GM10248 (cell line): ENCODE results near the gene ZNF175.

Source experiments
- CTCF ChIA-PET: fragments of 300-600 bp; sonication (Branson Sonifier 250); formaldehyde crosslinking; extraction: SDS; loops from one replicate; lab custom pipeline; 2021; ENCODE audit warnings: antibody characterized with exemption; lab: Yijun Ruan, JAX
- POLR2A ChIA-PET: fragments of 350-650 bp; sonication (Branson Sonifier 250); formaldehyde crosslinking; extraction: SDS; loops from one replicate; lab custom pipeline; 2020; ENCODE audit warnings: antibody characterized with exemption; lab: Yijun Ruan, JAX
- DNase-seq: peaks from one replicate; pipeline ENCODE4 v3.0.0; 2012; ENCODE audit errors: extremely low spot score
- TF ChIP-seq, protein P1 (sequence below): IDR thresholded peaks from 2 replicates; pipeline ENCODE4 v1.5.1; 2012; ENCODE audit warnings: mild to moderate bottlenecking, low read depth; ENCODE audit errors: extremely low read depth, missing control alignments, control extremely low read depth

Gene ZNF175

GRCh38 chr19:51590441-51590840 is 19.4 kb downstream of the ZNF175 start:
- DNase-seq = no peak
- CTCF ChIA-PET = interaction anchor here (1.1 kb wide), 1 partner anchor 12 kb away, joined by 3 read pairs; no protein-coding TSS in a partner anchor
- TF ChIP-seq, protein P1, sequence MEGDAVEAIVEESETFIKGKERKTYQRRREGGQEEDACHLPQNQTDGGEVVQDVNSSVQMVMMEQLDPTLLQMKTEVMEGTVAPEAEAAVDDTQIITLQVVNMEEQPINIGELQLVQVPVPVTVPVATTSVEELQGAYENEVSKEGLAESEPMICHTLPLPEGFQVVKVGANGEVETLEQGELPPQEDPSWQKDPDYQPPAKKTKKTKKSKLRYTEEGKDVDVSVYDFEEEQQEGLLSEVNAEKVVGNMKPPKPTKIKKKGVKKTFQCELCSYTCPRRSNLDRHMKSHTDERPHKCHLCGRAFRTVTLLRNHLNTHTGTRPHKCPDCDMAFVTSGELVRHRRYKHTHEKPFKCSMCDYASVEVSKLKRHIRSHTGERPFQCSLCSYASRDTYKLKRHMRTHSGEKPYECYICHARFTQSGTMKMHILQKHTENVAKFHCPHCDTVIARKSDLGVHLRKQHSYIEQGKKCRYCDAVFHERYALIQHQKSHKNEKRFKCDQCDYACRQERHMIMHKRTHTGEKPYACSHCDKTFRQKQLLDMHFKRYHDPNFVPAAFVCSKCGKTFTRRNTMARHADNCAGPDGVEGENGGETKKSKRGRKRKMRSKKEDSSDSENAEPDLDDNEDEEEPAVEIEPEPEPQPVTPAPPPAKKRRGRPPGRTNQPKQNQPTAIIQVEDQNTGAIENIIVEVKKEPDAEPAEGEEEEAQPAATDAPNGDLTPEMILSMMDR = no peak
- POLR2A ChIA-PET = no interaction called here

DNA sequence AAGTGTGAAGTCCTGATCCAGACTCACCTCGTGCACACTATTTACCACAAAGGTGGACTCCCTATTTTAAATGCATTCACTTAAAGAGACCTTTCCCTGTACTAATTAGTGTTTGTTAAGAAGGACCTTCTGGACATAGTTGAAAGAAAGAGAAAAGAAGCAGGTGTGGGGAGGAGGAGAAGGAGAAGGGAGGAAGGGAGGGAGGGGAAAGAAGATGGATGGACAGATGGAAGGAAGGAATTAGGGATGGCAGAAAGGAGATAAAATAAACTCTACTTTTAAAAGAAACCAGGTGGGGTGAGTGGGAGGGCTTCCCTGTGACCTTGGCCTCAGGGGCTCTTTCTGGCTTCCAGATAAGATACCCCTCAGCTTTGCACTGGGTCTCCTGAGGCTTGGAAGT is 21.4 kb downstream of the ZNF175 start:
- CTCF ChIA-PET = no interaction called here
- POLR2A ChIA-PET = no interaction called here
- TF ChIP-seq, protein P1 = no peak
- DNase-seq = no peak

GRCh38 chr19:51593138-51593890 is 22.2 kb downstream of the ZNF175 start:
- TF ChIP-seq, protein P1 = no peak
- ChIA-PET CTCF (interaction anchor here (1.1 kb wide), 1 partner anchor 28 kb away, joined by 3 read pairs; no protein-coding TSS in a partner anchor), POLR2A (no interaction called here)
- no peak for DNase-seq

DNA sequence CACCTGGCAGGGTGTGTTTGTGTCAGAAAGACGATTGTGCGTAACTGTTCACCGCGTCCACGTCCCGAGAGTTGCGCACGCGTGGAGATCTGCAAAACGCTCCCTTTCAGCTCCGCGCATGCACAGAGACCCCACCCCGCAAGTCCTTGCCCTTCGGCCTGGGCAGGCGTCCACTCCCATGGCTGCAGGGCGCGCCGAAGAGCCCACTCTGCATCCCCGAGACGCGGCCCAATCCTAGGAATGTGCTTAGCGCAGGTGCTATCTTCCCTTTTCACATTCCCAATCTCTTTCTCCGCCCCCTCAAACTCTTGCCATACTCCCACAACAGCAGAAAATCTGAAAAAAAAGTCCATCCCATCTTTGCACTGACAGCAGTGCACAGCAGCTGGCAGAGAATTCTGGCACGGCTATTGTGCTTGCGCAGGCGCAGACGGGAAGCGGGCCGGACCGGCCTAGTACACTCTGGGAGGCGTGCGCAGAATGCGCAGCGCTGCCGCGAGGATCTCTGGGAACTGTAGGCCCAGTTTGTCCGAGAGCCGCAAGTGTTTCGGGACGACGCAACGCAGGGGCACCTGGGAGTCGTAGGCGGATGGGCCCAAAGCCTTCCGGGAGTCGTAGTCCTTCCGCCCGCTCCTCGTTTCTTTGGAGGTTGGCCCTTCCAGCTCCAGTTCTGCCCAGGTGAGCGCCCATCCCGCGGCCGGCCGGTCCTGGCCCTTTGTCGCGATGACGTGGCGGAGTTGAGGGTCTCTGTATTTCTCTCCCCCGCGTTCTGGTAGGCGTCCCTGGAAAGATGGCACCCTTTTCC is 23.1 kb downstream of the ZNF175 start:
- ChIA-PET CTCF (interaction anchor here (1.0 to 1.1 kb wide), 2 partner anchors 29 to 153 kb away, joined by 3 read pairs; no protein-coding TSS in a partner anchor), POLR2A (interaction anchor here (0.7 kb wide), 1 partner anchor 12 kb away, joined by 3 read pairs; no protein-coding TSS in a partner anchor)
- DNase-seq = peak; percentile 98
- TF ChIP-seq, protein P1 = no peak

DNA sequence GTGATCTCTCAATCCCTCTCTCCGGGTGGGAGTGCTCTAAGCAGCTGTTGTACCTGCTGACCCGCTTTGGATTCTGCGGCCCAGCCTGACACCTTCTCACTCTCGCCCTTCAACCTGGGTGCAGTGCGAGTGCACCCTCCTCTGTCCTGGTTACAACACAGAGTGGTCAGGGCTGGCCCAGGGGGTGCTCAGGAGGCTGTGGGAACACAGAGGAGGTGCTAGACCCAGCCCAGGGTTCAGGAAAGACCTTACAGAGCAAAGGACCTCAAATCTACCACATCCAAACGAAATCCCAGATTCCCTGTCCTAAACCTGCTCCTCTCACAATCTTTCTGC is 23.7 kb downstream of the ZNF175 start:
- TF ChIP-seq, protein P1 = no peak
- POLR2A ChIA-PET = interaction anchor here (0.7 kb wide), 1 partner anchor 12 kb away, joined by 3 read pairs; no protein-coding TSS in a partner anchor
- CTCF ChIA-PET = interaction anchor here (1.0 to 1.1 kb wide), 2 partner anchors 29 to 153 kb away, joined by 3 read pairs; no protein-coding TSS in a partner anchor
- no peak for DNase-seq
